Neural progenitor cell (in vitro differentiated cells): ENCODE data around the gene UCP1. TPM values are rescaled to one million over a fixed set of nuclear protein-coding genes. Genes with fewer than 3 reads are reported as not detected.

Source experiments
- DNase-seq: peaks from one replicate; pipeline ENCODE4 v3.0.0-alpha.2; 2016; ENCODE audit warnings: low spot score
- H2AFZ ChIP-seq: fragments of 200-600 bp; sonication (generic); replicated peaks from 2 replicates; pipeline ENCODE4 v1.6.1; 2016; ENCODE audit warnings: antibody characterized with exemption
- H3F3A ChIP-seq: fragments of 200-600 bp; sonication (generic); 2 replicates; pipeline ENCODE4 v1.6.1; 2016; ENCODE audit warnings: antibody characterized with exemption, low read depth
- H3K27ac ChIP-seq: fragments of 200-600 bp; sonication (generic); 2 replicates; pipeline ENCODE4 v1.5.1; 2016; ENCODE audit warnings: mild to moderate bottlenecking
- H3K27me3 ChIP-seq: fragments of 200-600 bp; sonication (generic); 2 replicates; pipeline ENCODE4 v1.6.1; 2016; ENCODE audit warnings: mild to moderate bottlenecking, moderate library complexity
- H3K36me3 ChIP-seq: fragments of 200-600 bp; sonication (generic); 2 replicates; pipeline ENCODE4 v1.5.1; 2016
- H3K4me1 ChIP-seq: fragments of 200-600 bp; sonication (generic); 2 replicates; pipeline ENCODE4 v1.6.1; 2016; ENCODE audit warnings: mixed run types
- H3K4me2 ChIP-seq: fragments of 200-600 bp; sonication (generic); 2 replicates; pipeline ENCODE4 v1.6.1; 2016
- H3K4me3 ChIP-seq: fragments of 200-600 bp; sonication (generic); 2 replicates; pipeline ENCODE4 v1.5.1; 2016
- H3K79me2 ChIP-seq: fragments of 200-600 bp; sonication (generic); 2 replicates; pipeline ENCODE4 v1.6.1; 2016; ENCODE audit warnings: low read depth
- H3K9ac ChIP-seq: fragments of 200-600 bp; sonication (generic); 2 replicates; pipeline ENCODE4 v1.6.1; 2016
- H3K9me3 ChIP-seq: fragments of 200-600 bp; sonication (generic); 2 replicates; pipeline ENCODE4 v1.5.1; 2016; ENCODE audit warnings: low read depth
- H4K20me1 ChIP-seq: fragments of 200-600 bp; sonication (generic); 2 replicates; pipeline ENCODE4 v1.6.1; 2016; ENCODE audit warnings: low read depth
- H3K27ac Mint-ChIP-seq: 3 replicates; pipeline ENCODE4 v1.8.0; 2021; ENCODE audit warnings: mixed read lengths
- H3K27me3 Mint-ChIP-seq: 2 replicates; pipeline ENCODE4 v1.8.0; 2022; ENCODE audit warnings: low read depth, mild to moderate bottlenecking, inconsistent platforms, moderate library complexity, mixed read lengths; ENCODE audit not compliant: insufficient read depth
- H3K36me3 Mint-ChIP-seq: 3 replicates; pipeline ENCODE4 v1.8.0; 2021; ENCODE audit warnings: mixed read lengths
- H3K4me1 Mint-ChIP-seq: 3 replicates; pipeline ENCODE4 v1.8.0; 2021; ENCODE audit warnings: mixed read lengths
- H3K4me3 Mint-ChIP-seq: 3 replicates; pipeline ENCODE4 v1.8.0; 2021; ENCODE audit warnings: mild to moderate bottlenecking, moderate library complexity, mixed read lengths
- H3K9me3 Mint-ChIP-seq: 3 replicates; pipeline ENCODE4 v1.8.0; 2020; ENCODE audit warnings: mixed read lengths
- EZH2 ChIP-seq: fragments of 200-600 bp; sonication (generic); IDR thresholded peaks from 2 replicates; pipeline ENCODE4 v1.6.1; 2017; ENCODE audit warnings: antibody characterized with exemption, mild to moderate bottlenecking, moderate library complexity
- EZH2phosphoT487 ChIP-seq: fragments of 200-600 bp; sonication (generic); IDR thresholded peaks from 2 replicates; pipeline ENCODE4 v1.6.1; 2017; ENCODE audit warnings: antibody characterized with exemption
- total RNA-seq: library from RNA; depleted of rRNA; stranded (reverse); fragments of >200 nt; gene quantifications from 2 replicates; pipeline ENCODE4 v1.2.3, GENCODE V29; 2015; ENCODE audit warnings: low replicate concordance
- TF ChIP-seq, protein P1 (sequence below): fragments of 200-600 bp; sonication (generic); IDR thresholded peaks from 2 replicates; pipeline ENCODE4 v1.5.1; 2017; ENCODE audit warnings: antibody characterized with exemption, mild to moderate bottlenecking

UCP1 gene
- total RNA-seq, 1 donor from 2014 or later: 0.28 TPM

DNA sequence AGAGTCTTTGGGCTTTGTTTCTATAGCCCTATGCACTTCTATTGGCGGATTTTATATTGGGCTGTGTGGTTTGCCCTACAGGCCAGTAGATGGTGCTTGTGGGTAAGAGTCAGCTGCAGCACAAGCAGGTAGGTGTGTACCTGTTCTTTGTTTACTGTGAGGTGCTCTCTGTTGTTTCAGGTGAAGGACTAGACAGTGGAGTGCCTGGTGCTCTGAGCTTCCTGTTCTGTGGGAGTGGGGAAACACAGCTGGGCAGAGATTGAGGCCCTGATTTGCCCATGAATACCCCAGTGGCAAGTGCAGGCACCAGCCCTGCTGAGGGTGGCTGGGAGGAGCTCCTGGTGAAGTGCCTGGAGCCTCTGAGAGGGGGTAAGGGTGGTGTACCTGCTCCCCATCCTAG is 26.3 kb upstream of the UCP1 start:
- peaks cover 15% of the 10 kb centered on the region for H3K27me3 ChIP-seq
- H4K20me1 ChIP-seq: no peaks in the 10 kb centered on the region
- H3F3A ChIP-seq: no peaks in the 10 kb centered on the region
- Mint-ChIP-seq H3K9me3 (peaks cover 2% of the 10 kb centered on the region), H3K27me3 (no peaks in the 10 kb centered on the region), H3K36me3 (no peaks in the 10 kb centered on the region), H3K4me1 (no peaks in the 10 kb centered on the region), H3K4me3 (no peak overlapping the region), H3K27ac (no peak overlapping the region)
- H3K79me2 ChIP-seq: no peaks in the 10 kb centered on the region
- no peaks in the 10 kb centered on the region for H3K4me1 ChIP-seq
- DNase-seq: peak; percentile 23
- H3K4me2 ChIP-seq: no peak overlapping the region
- TF ChIP-seq, protein P1, sequence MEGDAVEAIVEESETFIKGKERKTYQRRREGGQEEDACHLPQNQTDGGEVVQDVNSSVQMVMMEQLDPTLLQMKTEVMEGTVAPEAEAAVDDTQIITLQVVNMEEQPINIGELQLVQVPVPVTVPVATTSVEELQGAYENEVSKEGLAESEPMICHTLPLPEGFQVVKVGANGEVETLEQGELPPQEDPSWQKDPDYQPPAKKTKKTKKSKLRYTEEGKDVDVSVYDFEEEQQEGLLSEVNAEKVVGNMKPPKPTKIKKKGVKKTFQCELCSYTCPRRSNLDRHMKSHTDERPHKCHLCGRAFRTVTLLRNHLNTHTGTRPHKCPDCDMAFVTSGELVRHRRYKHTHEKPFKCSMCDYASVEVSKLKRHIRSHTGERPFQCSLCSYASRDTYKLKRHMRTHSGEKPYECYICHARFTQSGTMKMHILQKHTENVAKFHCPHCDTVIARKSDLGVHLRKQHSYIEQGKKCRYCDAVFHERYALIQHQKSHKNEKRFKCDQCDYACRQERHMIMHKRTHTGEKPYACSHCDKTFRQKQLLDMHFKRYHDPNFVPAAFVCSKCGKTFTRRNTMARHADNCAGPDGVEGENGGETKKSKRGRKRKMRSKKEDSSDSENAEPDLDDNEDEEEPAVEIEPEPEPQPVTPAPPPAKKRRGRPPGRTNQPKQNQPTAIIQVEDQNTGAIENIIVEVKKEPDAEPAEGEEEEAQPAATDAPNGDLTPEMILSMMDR: peak; percentile 64
- TF ChIP-seq EZH2: no peak
- no peaks in the 10 kb centered on the region for H3K9me3 ChIP-seq
- no peaks in the 10 kb centered on the region for H3K36me3 ChIP-seq
- H2AFZ ChIP-seq: no peak overlapping the region
- no peak overlapping the region for H3K9ac ChIP-seq
- H3K27ac ChIP-seq: no peak overlapping the region
- no peak overlapping the region for H3K4me3 ChIP-seq

DNA sequence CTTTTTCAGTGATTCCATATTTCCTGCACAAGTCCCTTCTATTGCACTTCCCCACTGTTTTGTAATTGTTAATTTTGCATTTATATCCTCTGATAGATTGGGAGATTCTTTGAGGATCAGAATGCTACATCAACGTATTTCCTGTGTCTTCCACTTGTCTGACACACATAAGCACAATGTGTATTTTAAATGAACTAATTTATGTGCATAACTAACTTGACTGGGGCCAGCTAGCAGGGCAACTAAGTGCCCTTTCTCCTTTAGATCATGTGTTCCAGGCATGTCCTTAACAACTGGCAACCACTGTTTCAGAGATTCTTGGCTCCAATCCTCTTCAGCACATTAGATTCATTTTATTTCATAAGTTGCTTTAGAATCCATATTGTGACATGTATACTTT is 15.7 kb upstream of the UCP1 start:
- Mint-ChIP-seq H3K4me3 (no peak overlapping the region), H3K27ac (peak overlapping the region; percentile 4), H3K27me3 (no peaks in the 10 kb centered on the region), H3K4me1 (peaks cover 10% of the 10 kb centered on the region), H3K9me3 (no peaks in the 10 kb centered on the region), H3K36me3 (no peaks in the 10 kb centered on the region)
- no peak overlapping the region for H3K27ac ChIP-seq
- no peak overlapping the region for H2AFZ ChIP-seq
- H3K79me2 ChIP-seq: no peaks in the 10 kb centered on the region
- no peaks in the 10 kb centered on the region for H3K9me3 ChIP-seq
- H3F3A ChIP-seq: no peaks in the 10 kb centered on the region
- H3K9ac ChIP-seq: no peak overlapping the region
- H3K4me3 ChIP-seq: no peak overlapping the region
- H4K20me1 ChIP-seq: no peaks in the 10 kb centered on the region
- H3K36me3 ChIP-seq: no peaks in the 10 kb centered on the region
- H3K4me1 ChIP-seq: no peaks in the 10 kb centered on the region
- peaks cover 13% of the 10 kb centered on the region for H3K27me3 ChIP-seq
- TF ChIP-seq EZH2: no peak
- no peak for TF ChIP-seq EZH2phosphoT487
- TF ChIP-seq, protein P1: no peak
- H3K4me2 ChIP-seq: no peak overlapping the region
- no peak for DNase-seq

DNA sequence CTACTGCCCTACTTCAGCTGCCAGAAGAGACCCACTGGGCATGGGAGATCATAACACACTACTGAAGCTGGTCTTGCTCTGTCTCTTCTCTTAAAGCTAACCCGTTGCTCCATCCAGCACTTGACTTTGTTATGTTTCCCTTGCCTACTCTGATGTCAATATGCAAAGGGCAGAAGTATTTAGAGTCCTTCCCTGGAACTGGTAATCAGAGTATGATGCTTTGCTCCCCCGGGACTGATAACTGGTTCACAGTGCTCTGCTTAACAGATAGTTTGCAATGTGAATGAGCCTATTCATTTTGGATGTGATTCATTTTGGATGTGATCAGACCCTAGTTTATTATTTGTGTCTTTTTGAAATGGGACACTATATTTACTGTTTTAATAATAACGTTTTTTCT is 12.3 kb upstream of the UCP1 start:
- no peak overlapping the region for H3K4me3 Mint-ChIP-seq
- TF ChIP-seq EZH2 (no peak), EZH2phosphoT487 (no peak)
- TF ChIP-seq, protein P1: no peak

More for the DNA sequence above, 12.3 kb upstream of the UCP1 start:
- peaks cover 10% of the 10 kb centered on the region for H3K4me1 Mint-ChIP-seq
- no peaks in the 10 kb centered on the region for H3K9me3 ChIP-seq
- no peaks in the 10 kb centered on the region for H3K4me1 ChIP-seq
- no peak overlapping the region for H3K27ac ChIP-seq
- no peak for DNase-seq
- H4K20me1 ChIP-seq: no peaks in the 10 kb centered on the region
- H3K9me3 Mint-ChIP-seq: no peaks in the 10 kb centered on the region
- H3K27me3 Mint-ChIP-seq: no peaks in the 10 kb centered on the region
- H3K4me3 ChIP-seq: no peak overlapping the region
- no peaks in the 10 kb centered on the region for H3F3A ChIP-seq
- H3K9ac ChIP-seq: no peak overlapping the region
- H3K27me3 ChIP-seq: peaks cover 35% of the 10 kb centered on the region
- no peak overlapping the region for H3K27ac Mint-ChIP-seq
- H3K36me3 ChIP-seq: no peaks in the 10 kb centered on the region
- H3K79me2 ChIP-seq: no peaks in the 10 kb centered on the region
- H3K36me3 Mint-ChIP-seq: no peaks in the 10 kb centered on the region
- no peak overlapping the region for H3K4me2 ChIP-seq
- no peak overlapping the region for H2AFZ ChIP-seq
